GM12892 (cell line): ENCODE results near the gene LMTK3.

Experiments
- POLR2A ChIP-seq: IDR thresholded peaks from 2 replicates; pipeline ENCODE4 v1.6.1; 2011; ENCODE audit warnings: low read depth, low read length, control low read depth
- POLR2AphosphoS5 ChIP-seq: IDR thresholded peaks from 2 replicates; pipeline ENCODE4 v1.6.1; 2011; ENCODE audit warnings: low read depth, low read length, control low read depth
- TAF1 ChIP-seq: IDR thresholded peaks from 2 replicates; pipeline ENCODE4 v1.6.1; 2011; ENCODE audit warnings: low read depth, mild to moderate bottlenecking, control low read depth, low read length, borderline replicate concordance

GRCh38 chr19:48452289-48453190, 59.1 kb downstream of the LMTK3 start:
- no peak for TF ChIP-seq POLR2A
- no peak for TF ChIP-seq TAF1
- no peak for TF ChIP-seq POLR2AphosphoS5
